Ovary (tissue), 9 donors: Measurements from ENCODE around the gene RXRG. TPM values are rescaled to one million over a fixed set of nuclear protein-coding genes. Genes with fewer than 3 reads are reported as not detected.

ENCODE experiments used
- DNase-seq, 5 donors: peaks; one replicate each; pipeline ENCODE4 v3.0.0-alpha.2; 2019 to 2020
- H3K27ac ChIP-seq, 2 donors: fragments of 200-600 bp; one replicate each; pipeline versions ENCODE4 v1.5.1 to v1.8.0; 2019 to 2022
- H3K27me3 ChIP-seq: fragments of 200-600 bp; one replicate; pipeline ENCODE4 v1.8.0; 2022
- H3K36me3 ChIP-seq: fragments of 200-600 bp; sonication (generic); one replicate; pipeline ENCODE4 v1.5.1; 2019
- H3K4me1 ChIP-seq: one replicate; pipeline ENCODE4 v1.8.1; 2013; ENCODE audit warnings: mild to moderate bottlenecking, moderate library complexity; ENCODE audit not compliant: insufficient read depth
- H3K4me3 ChIP-seq: fragments of 200-600 bp; sonication (generic); one replicate; pipeline ENCODE4 v1.5.1; 2017
- H3K9me3 ChIP-seq, 2 donors: fragments of 200-600 bp in 1 of 2; sonication (generic) in 1 of 2; one replicate each; pipeline versions ENCODE4 v1.5.1 to v1.8.1; 2013 to 2019; ENCODE audit warnings: mild to moderate bottlenecking in 1 of 2, moderate library complexity in 1 of 2
- CTCF ChIP-seq, 3 donors: fragments of 450-650 bp in 2 of 3; fragments of 200-600 bp in 1 of 3; IDR thresholded peaks; one replicate each; pipeline versions ENCODE4 v1.5.1 to v1.8.0; 2016 to 2022; ENCODE audit warnings: antibody characterized with exemption in 3 of 3, mild to moderate bottlenecking in 1 of 3
- EP300 ChIP-seq: sonication (generic); formaldehyde crosslinking; IDR thresholded peaks from one replicate; pipeline ENCODE4 v1.6.1; 2017; ENCODE audit warnings: antibody characterized with exemption
- POLR2A ChIP-seq: fragments of 450-650 bp; IDR thresholded peaks from one replicate; pipeline ENCODE4 v1.6.1; 2017; ENCODE audit warnings: antibody characterized with exemption, mild to moderate bottlenecking, moderate library complexity
- WGBS, 3 donors: extraction: QIAGEN DNeasy Blood & Tissue Kit in 1 of 3; methylation state at CpG; one replicate each; pipeline versions ENCODE4 v1.1.5 to v1.1.7; 2013 to 2017; 5-methylcytosine and 5-hydroxymethylcytosine counted together
- intact Hi-C, 4 donors: fragments of 100-400 bp; cut with DNase I; formaldehyde crosslinking; loops; one replicate each; pipeline versions ENCODE4 v1.11.0 to v1.15.1; 2022 to 2023
- polyA plus RNA-seq, 2 donors: library from polyadenylated mRNA; stranded (reverse); fragments of 200-250 nt in 1 of 2; fragments of 350-450 nt in 1 of 2; fragmentation: Illumina TruSeq in 1 of 2; extraction: RNeasy Lipid Tissue Mini Kit (QIAGEN cat#74804) in 1 of 2; gene quantifications; one replicate each; pipeline ENCODE4 v1.2.3, GENCODE V29; 2013 to 2014
- total RNA-seq, 7 donors: library from RNA; depleted of rRNA in 2 of 7; stranded (reverse); fragments of >200 nt in 2 of 7; fragmentation: NEBNext Ultra II Directional in 3 of 7; extraction: Animal tissue kit (Norgen Biotek cat#: 25700) in 3 of 7; gene quantifications; one replicate each; pipeline versions ENCODE4 v1.1.0 to v1.2.4, GENCODE V29; 2016 to 2023
- donor health status: DM: no; HTN: no; CAD: no; lungs with moderate emphysema.
- donor health status: DM: no; HTN: no; CAD: no.
- donor health status: Bipolar disorder and iron deficiency.
- donor health status: DM: yes; HTN: yes; CAD: no.
- donor health status: DM: no; HTN: no; CAD: no.
- donor health status: DM: yes; HTN: yes; CAD: no.

The RXRG gene
- total and polyA plus RNA-seq, 9 donors = 0.80 to 6.6 (median 1.8) TPM; not detected in 1

GRCh38 chr1:165402517-165403111 lies 42.3 kb downstream of the RXRG start:
- no peak for DNase-seq
- intact Hi-C loops = no loop called here
- Histone ChIP-seq H3K27me3 (no peaks in the 10 kb centered on the region), H3K36me3 (no peaks in the 10 kb centered on the region), H3K4me1 (no peaks in the 10 kb centered on the region), H3K27ac (no peak overlapping the region), H3K9me3 (no peaks in the 10 kb centered on the region), H3K4me3 (no peak overlapping the region)
- 85 to 92% (median 87%) methylated on average over 4 of the region's 4 CpGs for WGBS, 3 donors
- TF ChIP-seq EP300 (no peak), CTCF (IDR thresholded peaks at IDR 0.05) (no peak), POLR2A (no peak)

DNA sequence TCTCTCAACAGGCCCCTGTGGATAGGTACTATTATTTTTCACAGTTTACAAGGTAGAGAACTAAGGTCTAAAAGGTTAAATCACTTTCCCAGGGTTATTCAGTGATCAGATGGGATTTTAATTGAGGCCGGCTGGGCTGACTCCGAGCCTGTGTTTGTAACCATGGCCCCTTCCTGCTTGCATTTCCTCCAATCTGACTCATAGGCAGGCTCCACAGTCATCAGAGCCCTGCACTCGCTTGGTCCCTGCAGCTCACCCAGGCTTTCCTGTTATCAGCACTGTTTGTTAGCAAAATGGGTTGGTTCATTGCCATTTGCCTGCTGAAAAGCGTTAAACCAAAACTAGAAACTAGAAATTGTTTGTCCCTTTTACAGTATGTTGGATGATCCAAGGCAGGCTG lies 47.0 kb downstream of the RXRG start:
- Histone ChIP-seq H3K9me3 (no peaks in the 10 kb centered on the region), H3K36me3 (no peaks in the 10 kb centered on the region), H3K4me1 (peaks cover 2% of the 10 kb centered on the region), H3K27ac (no peak overlapping the region), H3K4me3 (no peak overlapping the region), H3K27me3 (no peaks in the 10 kb centered on the region)
- intact Hi-C loops = loop anchor here (5.0 to 10.0 kb wide), 2 partner anchors 184 to 517 kb away; no protein-coding TSS in a partner anchor
- peak in 1 of 5 donors; percentile 46 for DNase-seq
- TF ChIP-seq POLR2A = no peak
- TF ChIP-seq CTCF (IDR thresholded peaks at IDR 0.05) = no peak
- TF ChIP-seq EP300 = no peak
- 9 to 16% (median 16%) methylated on average over 4 of the region's 4 CpGs for WGBS, 3 donors

DNA sequence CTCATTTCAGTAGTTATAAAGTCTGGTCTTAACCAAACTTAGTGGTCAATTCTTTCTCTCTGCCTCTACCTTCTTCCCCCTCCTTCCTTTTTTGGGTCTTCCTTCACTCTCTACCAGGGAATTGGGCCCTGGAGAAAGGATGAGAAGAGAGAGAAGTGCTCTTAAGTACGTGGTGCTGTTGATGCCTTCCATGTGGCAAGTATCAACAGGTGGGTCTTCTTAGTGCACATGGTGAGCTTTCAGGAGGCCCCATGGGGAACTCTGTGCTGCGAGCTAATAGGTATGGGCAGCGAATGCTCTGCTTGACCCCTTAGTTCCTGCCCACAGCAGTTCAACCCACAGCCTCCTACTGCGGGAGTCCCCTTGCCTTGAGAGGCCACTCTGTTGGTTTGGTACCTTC lies 49.0 kb downstream of the RXRG start:
- H3K4me1 ChIP-seq = peaks cover 2% of the 10 kb centered on the region
- no peaks in the 10 kb centered on the region for H3K36me3 ChIP-seq

DNA sequence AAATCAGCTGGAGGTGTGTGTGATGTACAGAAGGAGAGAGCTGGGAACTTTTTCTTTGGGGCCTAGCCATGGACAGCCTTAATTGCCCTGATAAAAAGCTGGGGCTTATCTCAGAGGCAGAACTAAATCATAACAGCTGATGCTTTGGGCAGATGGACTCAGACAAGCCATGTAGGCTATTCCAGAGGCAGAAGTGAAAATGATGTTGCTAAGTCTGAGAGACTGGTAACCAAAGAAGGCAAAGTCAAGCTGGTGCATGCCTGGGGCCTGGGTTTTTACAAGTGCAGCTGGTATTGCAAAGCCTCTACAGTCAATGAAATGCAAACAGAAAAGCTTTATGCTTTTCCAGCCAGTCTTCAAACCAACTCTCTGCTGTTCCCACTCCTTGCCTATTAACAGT lies 49.4 kb downstream of the RXRG start:
- no peak overlapping the region for H3K27ac ChIP-seq
- H3K4me3 ChIP-seq = no peak overlapping the region
- H3K27me3 ChIP-seq = no peaks in the 10 kb centered on the region
- TF ChIP-seq CTCF (IDR thresholded peaks at IDR 0.05) (no peak), POLR2A (no peak), EP300 (no peak)
- H3K9me3 ChIP-seq = no peaks in the 10 kb centered on the region
- H3K4me1 ChIP-seq = peaks cover 2% of the 10 kb centered on the region
- intact Hi-C loops = loop anchor here (5.0 to 10.0 kb wide), 2 partner anchors 187 to 519 kb away; no protein-coding TSS in a partner anchor
- H3K36me3 ChIP-seq = no peaks in the 10 kb centered on the region
- DNase-seq = no peak

More for the DNA sequence above, 49.0 kb downstream of the RXRG start:
- H3K27me3 ChIP-seq = no peaks in the 10 kb centered on the region
- TF ChIP-seq POLR2A (no peak), CTCF (IDR thresholded peaks at IDR 0.05) (no peak), EP300 (no peak)
- no peak overlapping the region for H3K27ac ChIP-seq
- H3K4me3 ChIP-seq = no peak overlapping the region
- intact Hi-C loops = loop anchor here (5.0 to 10.0 kb wide), 2 partner anchors 186 to 519 kb away; no protein-coding TSS in a partner anchor
- no peaks in the 10 kb centered on the region for H3K9me3 ChIP-seq
- 88 to 90% (median 88%) methylated on average over 4 of the region's 4 CpGs for WGBS, 3 donors
- no peak for DNase-seq
